Activated CD8-positive, alpha-beta memory T cell treated with anti-CD3 and anti-CD28 coated beads for 24 hours (primary cell): Measurements from ENCODE around the gene ACSBG1.
A peak's percentile ranks its signal among the peaks of the same experiment; 100 is the strongest.

Experiments used
- DNase-seq: peaks from one replicate; pipeline ENCODE4 v3.0.0-alpha.2; 2020

The ACSBG1 gene

GRCh38 chr15:78234515-78235040 lies at the start of gene ACSBG1:
Gene ACSBG1, minus strand, starts transcription at chr15:78234565. Its CDS starts 64 bp downstream, at chr15:78234501.
- DNase-seq: no peak

- DNase-seq: no peak
Observed at GRCh38 chr15:78282324-78282723, 48.0 kb upstream of the ACSBG1 start.

- no peak for DNase-seq
Observed at GRCh38 chr15:78280319-78281072, 46.1 kb upstream of the ACSBG1 start.

- DNase-seq: no peak
Observed at GRCh38 chr15:78276064-78276943, 41.9 kb upstream of the ACSBG1 start.

GRCh38 chr15:78274994-78275393 lies 40.6 kb upstream of the ACSBG1 start:
- DNase-seq: no peak

- DNase-seq: no peak
Observed at GRCh38 chr15:78272776-78273175, 38.4 kb upstream of the ACSBG1 start.

- no peak for DNase-seq
Observed at GRCh38 chr15:78272316-78272715, 38.0 kb upstream of the ACSBG1 start.

- DNase-seq: no peak
Observed at GRCh38 chr15:78266806-78267205, 32.4 kb upstream of the ACSBG1 start.

- DNase-seq: no peak
Observed at GRCh38 chr15:78266229-78266628, 31.9 kb upstream of the ACSBG1 start.

- no peak for DNase-seq
Observed at GRCh38 chr15:78265752-78266224, 31.4 kb upstream of the ACSBG1 start.

- no peak for DNase-seq
Observed at GRCh38 chr15:78265137-78265460, 30.7 kb upstream of the ACSBG1 start.

GRCh38 chr15:78264304-78265136 lies 30.2 kb upstream of the ACSBG1 start, which contains the start of gene DNAJA4:
Gene DNAJA4, plus strand, starts transcription at chr15:78264562. Its CDS starts 202 bp downstream, at chr15:78264764.
- peak; percentile 86 for DNase-seq

- peak; percentile 60 for DNase-seq
Observed at GRCh38 chr15:78263907-78264303, 29.5 kb upstream of the ACSBG1 start.

- no peak for DNase-seq
Observed at GRCh38 chr15:78263351-78263781, 29.0 kb upstream of the ACSBG1 start.

GRCh38 chr15:78261062-78261461 lies 26.7 kb upstream of the ACSBG1 start:
- DNase-seq: no peak

- no peak for DNase-seq
Observed at GRCh38 chr15:78260489-78260888, 26.1 kb upstream of the ACSBG1 start.

- DNase-seq: no peak
Observed at GRCh38 chr15:78259232-78259631, 24.9 kb upstream of the ACSBG1 start.

GRCh38 chr15:78257681-78258080 lies 23.3 kb upstream of the ACSBG1 start:
- no peak for DNase-seq

GRCh38 chr15:78256044-78256437 lies 21.7 kb upstream of the ACSBG1 start:
- DNase-seq: no peak

GRCh38 chr15:78255421-78256043 lies 21.2 kb upstream of the ACSBG1 start:
- no peak for DNase-seq

- DNase-seq: no peak
Observed at GRCh38 chr15:78251136-78251535, 16.8 kb upstream of the ACSBG1 start.

- DNase-seq: no peak
Observed at GRCh38 chr15:78249131-78249530, 14.8 kb upstream of the ACSBG1 start.
